ENCODE data around the gene NDUFC2.
"Not testable (repeated sequence)": the region's sequence is repeated elsewhere in the genome, so short reads cannot be mapped to it uniquely, and the experiment has no call there.

NDUFC2 gene

GRCh38 chr11:78079232-78080083 lies at the start of gene NDUFC2:
TSS of gene NDUFC2 (minus strand) at chr11:78079862. CDS start at chr11:78079744, 118 bp downstream.
- peak; percentile 79 for DNase-seq

DNA sequence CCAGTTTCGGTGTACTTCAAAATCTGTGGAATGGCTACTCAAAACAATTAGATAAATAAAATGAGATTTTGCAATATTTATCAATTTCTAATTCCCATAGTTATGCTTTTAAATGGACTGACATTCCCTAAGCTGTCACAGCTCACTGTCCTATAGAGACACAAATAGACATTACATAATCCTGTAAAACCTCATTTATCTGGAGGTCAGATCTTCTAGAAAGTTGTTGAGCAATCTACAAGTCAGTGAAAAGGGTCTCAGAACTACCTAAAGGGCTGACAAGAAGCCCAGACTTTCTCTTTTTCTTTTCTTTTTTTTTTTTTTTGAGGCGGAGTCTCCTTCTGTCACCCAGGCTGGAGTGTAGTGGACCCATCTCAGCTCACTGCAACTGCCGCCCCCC lies 47.7 kb upstream of the NDUFC2 start:
- DNase-seq, result no peak

- no peak for DNase-seq
Observed at GRCh38 chr11:78112582-78113275, 33.1 kb upstream of the NDUFC2 start.

- DNase-seq, result no peak
Observed at GRCh38 chr11:78111298-78111697, 31.6 kb upstream of the NDUFC2 start.

DNA sequence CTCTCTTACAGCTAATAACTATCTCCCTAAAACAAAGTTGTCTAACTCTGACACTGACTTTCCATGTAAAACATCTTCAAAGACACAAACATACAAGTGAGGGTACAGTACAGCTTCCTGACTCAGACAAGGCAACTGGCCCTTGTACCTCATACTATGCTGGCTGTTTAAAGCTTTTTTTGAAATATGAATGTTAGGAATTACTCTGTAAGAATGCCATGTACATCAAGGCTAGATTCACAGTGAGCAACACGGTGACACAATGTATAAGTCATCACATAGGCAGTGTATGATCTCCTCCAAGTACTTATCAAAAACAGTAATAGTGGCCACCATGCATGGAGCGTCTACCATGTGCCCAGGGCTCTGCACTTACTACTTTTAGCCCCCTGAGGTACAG lies 31.2 kb upstream of the NDUFC2 start:
- no peak for DNase-seq

GRCh38 chr11:78110351-78110750 lies 30.7 kb upstream of the NDUFC2 start:
- DNase-seq, result no peak

DNA sequence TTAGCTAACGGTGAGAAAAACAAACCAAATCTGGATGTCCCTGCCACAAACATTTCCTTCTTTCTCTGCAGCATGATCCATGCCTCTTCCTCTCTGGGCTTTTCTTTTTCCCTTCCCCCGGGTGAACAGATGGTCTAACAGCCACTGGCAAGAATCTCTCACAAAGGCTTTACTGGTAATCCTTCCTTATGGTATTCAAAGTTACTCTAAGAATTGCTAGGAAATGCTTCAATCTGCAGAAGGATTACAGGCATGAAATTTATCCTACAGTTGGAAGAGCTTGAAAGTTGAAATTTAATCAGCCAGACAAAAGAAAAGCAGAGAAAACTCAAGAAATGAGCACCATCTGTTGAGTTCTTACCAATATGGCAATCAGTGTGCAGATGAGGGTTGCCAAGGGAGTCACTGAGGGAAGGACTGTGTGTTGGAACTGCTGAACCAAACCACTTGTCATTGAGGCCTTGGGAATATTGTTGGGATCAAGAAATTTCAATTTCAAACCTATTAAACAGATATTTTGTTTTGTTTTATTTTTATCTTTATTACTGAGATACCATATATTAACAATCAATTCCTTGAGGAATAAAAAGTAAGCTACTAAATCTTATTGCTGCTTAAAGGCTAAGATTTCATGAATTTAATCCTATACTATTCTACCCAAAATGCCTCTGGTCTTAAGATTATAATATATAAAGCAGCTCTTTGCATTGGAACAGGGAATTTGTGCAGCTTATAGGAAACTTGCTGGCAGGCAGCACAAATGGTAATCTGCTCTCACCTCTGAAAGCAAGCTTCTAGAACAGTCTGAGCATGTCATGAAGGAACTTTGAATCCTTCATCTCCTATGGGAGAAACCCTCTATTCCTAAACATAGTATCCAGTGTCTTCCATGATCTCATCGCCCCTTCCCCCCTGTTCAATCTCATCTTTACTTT lies 29.7 kb upstream of the NDUFC2 start:
- DNase-seq, result no peak

DNA sequence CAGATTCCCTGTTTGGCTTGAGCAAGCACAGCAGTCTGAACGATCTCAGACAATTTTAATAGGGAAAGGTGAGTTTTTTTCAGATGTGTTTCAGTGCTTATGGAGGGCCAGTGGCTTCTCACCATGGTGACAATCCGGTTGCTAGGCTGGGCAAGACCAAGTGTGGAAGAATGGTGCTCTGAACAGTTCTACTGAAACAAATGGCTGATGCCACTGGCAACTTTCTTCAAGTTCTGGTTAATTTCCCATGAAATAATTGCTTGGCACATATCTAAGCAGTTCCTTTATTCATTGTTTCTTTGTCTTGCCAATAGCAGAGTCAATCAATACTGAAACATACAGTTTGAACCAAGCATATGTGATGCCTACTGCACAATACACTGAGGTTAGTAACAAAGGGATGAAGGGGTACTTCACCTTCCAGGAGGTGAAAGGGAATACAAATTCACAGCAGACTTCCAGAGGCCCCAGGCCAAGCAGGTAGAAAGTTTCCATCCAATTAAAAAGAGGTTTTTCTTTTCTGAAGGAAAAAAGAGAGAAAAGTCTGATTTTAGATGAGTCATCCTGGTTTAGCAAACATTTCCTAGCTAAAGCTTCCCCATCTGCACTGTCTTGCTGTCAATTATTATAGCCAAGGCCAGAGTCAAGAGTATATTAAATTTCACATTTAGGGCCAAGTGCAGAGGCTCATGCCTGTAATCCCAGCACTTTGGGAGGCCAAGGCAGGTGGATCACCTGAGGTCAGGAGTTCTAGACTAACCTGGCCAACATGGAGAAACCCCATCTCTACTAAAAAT lies 21.2 kb upstream of the NDUFC2 start:
- no peak for DNase-seq

DNA sequence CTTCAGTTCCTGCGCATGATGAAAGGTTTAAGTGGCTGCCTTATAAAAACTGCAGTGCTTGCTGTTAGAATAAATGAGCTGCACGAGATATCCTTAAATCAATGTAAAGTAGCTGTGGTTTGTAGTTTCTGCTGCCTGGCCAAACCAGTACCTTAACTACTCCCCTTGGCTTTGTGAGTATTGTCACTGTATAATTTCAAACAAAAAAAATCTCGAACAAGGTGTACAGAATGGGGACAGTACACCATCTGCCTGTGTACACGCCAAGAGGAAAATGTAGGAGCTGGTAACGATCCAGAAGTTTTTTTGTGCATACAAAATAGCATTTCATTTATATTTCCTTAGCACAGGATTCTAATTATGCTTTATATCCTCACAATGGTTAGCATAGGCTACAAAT lies 20.6 kb upstream of the NDUFC2 start:
- no peak for DNase-seq

- no peak for DNase-seq
Observed at GRCh38 chr11:78099666-78100065, 20.0 kb upstream of the NDUFC2 start.

DNA sequence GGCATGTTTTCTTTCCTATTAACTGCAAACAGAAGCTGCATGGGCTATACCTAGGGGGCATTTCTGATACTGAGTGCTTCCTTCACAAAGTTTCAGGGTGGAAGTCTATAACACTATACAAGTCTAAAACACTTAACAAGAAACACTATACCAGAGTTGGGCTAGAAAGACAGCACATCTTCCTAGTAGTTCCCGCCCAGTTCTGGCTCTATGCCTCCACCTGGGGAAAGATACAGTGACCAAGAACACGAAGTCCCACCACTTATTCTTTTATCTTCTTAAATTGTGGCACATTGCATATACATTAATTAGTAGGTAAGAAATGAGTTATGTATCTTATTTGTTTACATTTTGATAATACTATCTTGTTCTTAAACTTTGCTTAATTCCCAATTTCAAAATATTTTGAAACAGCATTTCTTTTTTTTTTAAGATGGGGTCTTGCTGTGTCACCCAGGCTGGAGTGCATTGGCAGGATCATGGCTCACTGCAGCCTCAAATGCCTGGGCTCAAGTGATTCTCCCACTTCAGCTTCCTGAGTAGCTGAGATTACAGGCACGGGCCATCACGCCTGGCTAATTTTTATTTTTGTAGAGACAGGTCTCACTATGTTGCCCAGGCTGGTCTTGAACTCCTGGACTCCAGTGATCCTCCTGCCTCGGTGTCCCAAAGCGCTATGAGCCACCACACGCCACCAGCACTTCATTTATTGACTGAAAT lies 18.2 kb upstream of the NDUFC2 start:
- no peak for DNase-seq

DNA sequence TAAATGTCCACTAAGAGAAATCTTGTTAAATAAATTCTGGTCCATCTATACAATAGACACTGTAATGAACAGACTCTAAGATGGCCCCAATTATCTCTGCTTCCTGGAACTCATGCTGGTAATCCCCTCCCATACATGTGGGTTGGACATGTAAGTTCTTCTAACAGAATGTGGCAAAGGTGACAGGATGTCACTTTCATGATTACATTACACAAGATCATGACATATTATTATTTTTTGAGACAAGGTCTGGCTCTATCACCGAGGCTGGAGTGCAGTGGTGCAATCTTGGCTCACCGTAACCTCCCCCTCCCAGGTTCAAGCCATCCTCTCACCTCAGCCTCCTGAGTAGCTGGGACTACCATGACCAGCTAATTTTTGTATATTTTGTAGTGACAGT lies 14.6 kb upstream of the NDUFC2 start:
- no peak for DNase-seq

DNA sequence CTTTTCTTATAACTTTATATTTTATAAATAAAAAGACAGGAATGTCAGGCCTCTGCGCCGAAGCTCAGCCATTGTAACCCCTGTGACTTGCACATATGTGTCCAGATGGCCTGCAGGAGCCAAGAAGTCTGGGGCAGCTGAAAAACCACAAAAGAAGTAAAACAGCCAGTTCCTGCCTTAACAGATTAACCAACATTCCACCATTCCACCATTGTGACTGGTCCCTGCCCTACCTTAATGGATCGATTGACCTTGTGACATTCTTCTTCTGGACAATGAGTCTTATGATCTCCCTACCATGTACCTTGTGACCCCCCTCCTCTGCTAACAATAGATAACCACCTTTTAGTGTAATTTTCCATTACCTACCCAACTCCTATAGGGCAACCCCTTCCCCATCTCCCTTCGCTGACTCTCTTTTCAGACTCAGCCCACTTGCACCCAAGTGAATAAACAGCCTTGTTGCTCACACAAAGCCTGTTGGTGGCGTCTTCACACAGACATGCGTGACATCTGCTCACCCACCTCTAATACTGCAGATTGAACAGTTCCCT lies 6.9 kb upstream of the NDUFC2 start:
- not testable (repeated sequence) for DNase-seq

- no peak for DNase-seq
Observed at GRCh38 chr11:78085972-78086371, 6.3 kb upstream of the NDUFC2 start.

- not testable (repeated sequence) for DNase-seq
Observed at GRCh38 chr11:78084506-78084905, 4.8 kb upstream of the NDUFC2 start.

- no peak for DNase-seq
Observed at GRCh38 chr11:78083021-78083420, 3.4 kb upstream of the NDUFC2 start.

- no peak for DNase-seq
Observed at GRCh38 chr11:78082146-78082545, 2.5 kb upstream of the NDUFC2 start.

DNA sequence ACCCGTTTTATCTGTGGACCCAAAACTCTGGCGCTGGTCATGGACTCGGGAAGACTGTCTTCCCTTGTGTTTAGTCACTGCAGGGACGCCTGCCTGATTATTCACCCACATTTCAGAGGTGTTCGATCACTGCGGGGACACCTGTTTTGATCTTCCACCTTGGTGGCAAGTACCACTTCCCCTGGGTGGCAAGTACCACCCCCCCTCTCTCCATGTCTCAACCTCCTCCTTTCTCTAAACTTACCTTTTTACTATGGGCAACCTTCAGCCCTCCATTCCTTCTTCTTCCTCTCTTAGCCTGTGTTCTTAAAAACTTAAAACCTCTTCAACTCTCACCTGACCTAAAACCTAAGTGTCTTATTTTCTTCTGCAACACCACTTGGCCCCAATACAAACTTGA lies 1.9 kb upstream of the NDUFC2 start:
- no peak for DNase-seq

- DNase-seq, result peak; percentile 71
Observed at GRCh38 chr11:78080818-78081495, 1.3 kb upstream of the NDUFC2 start.

- DNase-seq, result no peak
Observed at GRCh38 chr11:78080084-78080817, 589 bp upstream of the NDUFC2 start.

Measured in hematopoietic multipotent progenitor cell treated with erythropoietin and hydrocortisone succinate and interleukin-3 and kit ligand, for 8 days (in vitro differentiated cells).